HG02623 (cell line): Measurements from ENCODE around the gene RMND1.
"Not testable (repeated sequence)": the region's sequence is repeated elsewhere in the genome, so short reads cannot be mapped to it uniquely, and the experiment has no call there.

ENCODE experiments used
- ATAC-seq: cut with Tn5 transposase; IDR thresholded peaks from one replicate; pipeline ENCODE4 v1.9.1; 2021; ENCODE audit warnings: moderate library complexity; ENCODE audit not compliant: unreplicated experiment

RMND1 gene

DNA sequence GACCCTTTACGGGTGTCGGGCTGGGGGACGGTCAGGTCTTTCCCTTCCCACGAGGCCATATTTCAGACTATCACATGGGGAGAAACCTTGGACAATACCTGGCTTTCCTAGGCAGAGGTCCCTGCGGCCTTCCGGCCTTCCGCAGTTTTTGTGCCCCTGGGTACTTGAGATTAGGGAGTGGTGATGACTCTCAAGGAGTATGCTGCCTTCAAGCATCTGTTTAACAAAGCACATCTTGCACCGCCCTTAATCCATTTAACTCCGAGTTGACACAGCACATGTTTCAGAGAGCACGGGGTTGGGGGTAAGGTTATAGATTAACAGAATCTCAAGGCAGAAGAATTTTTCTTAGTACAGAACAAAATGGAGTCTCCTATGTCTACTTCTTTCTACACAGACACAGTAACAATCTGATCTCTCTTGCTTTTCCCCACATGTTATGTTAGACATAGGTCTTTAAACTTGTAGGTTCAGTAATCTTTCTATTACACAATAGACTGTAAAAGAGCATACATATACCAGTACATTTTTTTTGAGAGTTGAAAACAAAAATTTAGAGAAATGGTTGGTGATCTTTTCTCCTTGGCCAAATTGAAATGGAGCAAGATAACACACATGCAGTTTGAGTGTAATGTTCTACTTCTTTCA, 3.9 kb upstream of the RMND1 start:
- not testable (repeated sequence) for ATAC-seq

DNA sequence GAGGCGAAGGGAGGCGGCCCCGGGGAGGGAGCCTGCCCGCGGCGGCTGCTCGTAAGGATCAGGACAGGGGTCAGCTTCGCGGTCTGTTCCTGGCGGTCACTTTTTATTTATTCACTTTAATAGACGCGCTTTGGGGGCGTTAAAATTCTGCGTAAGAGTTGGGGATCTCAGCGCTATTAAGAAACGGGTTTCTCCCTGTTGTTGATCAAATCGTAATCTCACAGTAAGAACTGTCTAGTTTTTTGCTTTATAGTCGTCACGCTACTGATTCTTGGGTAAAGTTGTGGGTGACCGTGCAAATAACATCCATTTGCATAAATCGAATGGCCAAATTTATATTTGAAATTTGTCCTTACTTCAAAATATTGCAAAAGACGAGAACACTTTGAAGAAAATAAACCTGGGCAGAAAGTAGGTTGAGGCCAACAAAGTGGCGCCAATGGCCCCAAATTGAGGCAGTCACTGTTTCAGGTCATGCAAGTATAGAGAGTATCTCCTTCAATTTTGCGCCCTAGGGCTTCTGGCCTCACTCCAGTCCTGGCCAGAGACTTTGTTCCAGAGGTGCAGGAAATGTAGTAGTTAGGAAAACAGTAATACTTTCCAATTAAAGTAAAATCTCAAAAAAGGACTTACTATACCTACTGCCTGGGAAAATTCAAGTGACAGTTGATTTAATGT, 963 bp upstream of the RMND1 start:
- ATAC-seq = no peak

DNA sequence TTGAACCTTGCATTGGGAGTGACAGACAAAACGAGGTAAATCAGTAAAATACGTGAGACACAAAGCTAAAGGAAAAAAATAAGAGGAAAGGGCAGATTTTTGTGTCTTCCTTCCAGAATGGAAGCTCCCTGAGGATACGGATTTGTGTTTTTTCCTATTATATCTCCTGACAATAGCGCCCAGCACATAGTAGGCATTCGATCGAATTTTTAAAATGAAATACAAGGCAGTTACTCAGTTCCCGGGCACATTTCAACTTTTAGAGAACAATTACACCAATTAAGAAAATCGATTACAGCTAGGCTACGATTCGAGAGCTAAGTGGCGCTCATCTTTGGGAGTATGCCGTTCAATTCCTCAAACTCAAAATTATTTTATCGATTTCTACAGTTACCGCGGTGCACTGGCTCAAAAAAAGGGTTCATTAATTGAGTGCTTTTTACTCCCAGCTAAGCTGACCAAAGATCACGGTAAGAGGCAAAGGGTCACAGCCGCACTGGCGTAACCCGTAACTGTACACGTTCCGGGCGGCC, 443 bp downstream of the RMND1 start:
- ATAC-seq = no peak

DNA sequence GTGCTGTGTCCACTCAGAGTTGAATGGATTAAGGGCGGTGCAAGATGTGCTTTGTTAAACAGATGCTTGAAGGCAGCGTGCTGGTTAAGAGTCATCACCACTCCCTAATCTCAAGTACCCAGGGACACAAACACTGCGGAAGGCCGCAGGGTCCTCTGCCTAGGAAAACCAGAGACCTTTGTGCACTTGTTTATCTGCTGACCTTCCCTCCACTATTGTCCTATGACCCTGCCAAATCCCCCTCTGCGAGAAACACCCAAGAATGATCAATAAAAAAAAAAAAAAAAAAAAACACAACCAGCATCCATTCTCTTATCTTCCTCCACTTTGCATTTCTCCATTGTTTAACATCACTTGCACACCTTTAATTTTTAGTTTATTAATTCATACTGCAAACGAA, 998 bp downstream of the RMND1 start:
- ATAC-seq = not testable (repeated sequence)

DNA sequence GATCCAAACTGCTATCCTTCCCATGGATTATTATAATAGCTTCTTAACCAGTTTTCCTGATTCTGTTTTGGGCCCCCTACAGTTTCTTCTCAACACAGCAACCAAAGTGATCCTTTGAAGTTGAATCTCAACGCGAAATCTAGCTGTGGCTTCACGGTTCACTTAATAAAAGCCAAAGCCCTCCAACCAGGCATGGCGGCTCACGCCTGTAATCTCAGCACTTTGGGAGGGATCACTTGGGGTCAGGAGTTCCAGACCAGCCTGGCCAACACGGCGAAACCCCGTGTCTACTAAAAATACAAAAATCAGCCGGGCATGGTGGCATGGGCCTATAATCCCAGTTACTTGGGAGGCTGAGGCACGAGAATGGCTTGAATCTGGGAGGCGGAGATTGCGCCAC, 3.3 kb downstream of the RMND1 start:
- ATAC-seq = no peak

DNA sequence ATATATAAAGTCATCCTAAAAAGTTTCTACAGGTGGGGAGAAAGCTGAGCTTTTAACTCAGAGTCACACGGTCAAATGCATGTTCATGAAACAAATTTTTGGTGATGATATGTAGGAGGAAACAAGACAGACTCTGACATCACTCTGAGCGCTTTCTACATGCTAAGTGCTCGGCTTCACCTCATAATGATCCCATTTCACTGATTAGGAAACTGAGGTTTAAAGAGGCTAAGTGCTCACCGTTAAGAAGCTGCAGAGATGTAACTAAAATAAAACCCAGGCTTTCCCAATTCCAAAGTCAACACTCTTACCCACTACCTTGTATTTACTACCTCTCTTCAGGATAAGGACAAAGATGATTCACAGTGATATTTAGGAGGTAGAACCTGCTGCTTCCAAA, 4.7 kb downstream of the RMND1 start:
- ATAC-seq = no peak

DNA sequence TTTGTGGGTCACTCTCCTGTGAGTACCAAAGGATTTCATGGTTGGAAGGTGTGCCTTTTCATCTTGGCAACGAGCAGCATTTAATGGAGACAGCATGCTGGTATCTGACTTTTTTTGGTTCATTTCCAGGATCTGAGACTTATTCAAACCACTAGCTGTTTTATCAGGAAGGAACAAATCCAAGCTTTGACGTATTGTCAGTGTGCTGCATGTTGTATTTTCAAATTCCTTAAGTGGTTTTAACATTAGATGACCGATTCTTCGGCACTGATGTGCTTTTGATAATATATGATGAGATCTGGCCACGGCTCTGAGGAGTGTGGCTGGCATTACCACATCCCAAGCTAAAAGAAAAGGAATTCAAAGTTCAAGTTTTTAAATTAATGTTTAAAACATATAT, 6.4 kb downstream of the RMND1 start:
- ATAC-seq = no peak

DNA sequence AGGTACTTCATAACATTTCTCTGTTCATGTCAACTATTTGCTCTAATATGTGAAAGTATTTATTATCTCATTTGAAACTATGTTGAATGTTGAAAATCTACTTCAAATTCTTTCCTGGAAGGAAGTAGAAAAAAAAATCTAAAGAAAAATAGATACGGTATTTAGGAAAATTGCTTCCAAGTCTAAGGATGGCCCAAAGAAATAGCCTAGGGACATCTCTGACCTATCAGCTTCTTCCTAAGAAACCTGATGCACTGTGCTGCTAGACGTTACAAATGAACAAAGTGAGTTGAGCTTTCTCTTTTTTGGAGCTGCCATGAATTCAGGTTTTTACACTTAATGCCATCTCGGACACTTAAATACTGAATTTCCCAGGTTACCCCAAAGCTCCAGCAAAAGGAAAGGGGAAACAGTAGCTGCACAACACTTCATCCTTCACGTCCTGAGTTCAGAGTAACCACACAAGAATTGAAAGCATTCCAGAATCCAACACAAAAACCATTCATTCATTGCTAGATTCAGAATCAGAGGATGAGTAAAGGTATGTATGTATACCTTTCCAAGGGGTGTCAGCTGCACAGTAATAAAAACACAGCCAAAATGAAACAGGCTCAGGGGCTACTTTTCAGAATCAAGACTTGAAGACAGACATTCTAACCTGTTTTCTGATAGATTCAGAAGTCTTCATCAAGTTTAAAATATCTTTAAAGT, 7.9 kb downstream of the RMND1 start:
- ATAC-seq = no peak

DNA sequence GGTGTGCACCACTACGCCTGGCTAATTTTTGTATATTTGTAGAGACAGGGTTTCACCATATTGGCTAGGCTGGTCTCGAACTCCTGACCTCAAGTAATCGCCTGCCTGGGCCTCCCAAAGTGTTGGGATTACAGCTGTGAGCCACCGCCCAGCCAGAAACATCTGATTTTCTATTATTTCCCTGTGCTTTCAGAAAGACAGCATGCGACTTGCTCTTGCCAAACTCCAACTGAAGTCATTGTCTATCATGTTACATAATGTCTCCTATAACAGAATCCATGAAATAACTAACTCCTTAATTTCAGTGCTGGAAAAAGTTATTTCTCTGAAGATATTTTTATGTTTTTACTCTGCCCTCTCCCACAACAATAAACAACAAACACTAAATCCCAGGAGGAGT, 8.5 kb downstream of the RMND1 start:
- no peak for ATAC-seq

DNA sequence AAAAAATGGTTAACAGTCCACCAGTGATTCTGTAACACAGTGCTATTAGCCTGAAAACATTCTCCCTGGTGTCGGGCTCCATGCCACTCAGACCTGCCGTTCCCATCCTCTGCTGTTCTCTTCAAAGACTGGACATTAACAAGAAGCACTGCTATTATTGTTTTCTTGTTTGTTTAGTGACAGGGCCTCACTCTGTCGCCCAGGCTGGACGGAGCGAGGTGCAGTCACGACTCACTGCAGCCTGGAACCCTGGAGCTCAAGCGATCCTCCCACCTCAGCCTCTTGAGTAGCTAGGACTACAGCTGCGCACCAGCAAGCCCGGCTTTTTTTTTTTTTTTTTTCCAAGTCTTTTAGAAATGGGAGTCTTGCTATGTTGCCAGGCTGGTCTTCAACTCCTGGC, 9.6 kb downstream of the RMND1 start:
- ATAC-seq = no peak

DNA sequence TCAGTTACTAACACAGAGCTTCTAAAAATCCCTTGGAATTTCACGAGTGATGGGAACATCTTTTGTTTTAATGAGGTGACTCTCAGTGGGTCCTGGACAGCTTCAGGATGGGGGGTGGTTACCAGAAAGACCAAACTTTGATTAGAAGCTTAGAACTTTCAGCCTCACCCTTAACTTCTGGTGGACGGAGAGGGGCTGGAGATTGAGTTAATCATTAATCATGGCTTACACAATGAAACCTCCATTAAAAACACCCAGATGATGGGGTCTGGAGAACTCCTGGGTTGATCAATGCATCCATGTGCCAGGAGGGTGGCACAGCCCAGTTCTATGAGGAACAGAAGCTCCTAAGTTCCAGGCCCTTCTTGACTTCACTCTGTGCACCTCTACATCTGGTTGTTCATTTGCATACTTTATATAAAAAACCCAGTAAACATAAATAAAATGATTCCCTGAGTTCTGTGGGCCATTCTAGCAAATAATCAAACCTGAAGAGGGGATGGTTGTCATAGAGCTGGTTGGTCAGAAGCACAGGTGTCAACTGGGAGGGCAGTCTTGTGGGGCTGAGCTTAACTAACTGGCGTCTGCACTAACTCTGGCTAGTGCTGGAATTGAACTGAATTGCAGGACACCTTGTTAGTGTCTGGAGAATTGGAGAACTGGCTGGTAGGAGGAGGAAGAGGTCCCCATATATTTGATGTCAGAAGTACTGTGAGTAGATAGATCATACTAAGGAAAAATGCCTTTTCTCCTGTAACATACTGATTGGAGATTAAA, 10.3 kb downstream of the RMND1 start:
- no peak for ATAC-seq

DNA sequence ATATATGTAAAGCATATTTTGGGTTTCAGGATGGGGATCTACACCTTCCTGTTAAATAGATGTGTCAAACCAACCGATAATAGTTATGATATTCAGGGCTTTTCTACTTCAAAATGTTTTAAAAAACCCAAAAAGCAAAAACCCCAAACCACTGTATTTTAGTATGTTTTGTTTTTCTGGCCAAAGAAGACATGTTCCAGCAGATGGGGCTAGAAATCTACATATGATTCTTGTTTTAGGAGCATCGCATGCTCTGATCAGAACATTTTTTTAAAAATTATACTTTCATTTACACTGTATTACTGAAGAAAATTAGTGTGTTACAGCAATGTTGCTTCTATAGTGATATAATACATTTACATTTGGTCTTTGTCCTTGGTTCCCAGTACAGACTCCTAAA, 11.0 kb downstream of the RMND1 start:
- peak; percentile 34 for ATAC-seq

DNA sequence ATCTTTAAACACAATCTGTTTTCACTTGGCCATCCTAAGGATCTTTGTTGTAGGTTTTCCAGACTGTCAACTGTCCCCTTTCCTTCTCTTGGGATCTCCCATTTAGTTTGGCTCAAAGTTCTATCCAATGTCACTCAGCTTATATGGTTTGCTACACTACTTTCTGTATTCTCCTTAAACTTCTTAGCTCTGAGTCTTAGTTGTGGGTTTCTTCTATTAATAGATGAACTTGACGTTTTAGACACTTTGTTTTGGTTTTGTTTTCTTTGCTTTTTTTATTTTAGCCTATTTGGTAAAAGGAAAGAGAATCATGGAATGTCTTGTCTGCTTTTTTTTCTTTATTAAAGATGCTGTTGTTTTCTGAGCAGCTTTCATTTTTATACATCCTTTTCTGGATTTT, 11.4 kb downstream of the RMND1 start:
- peak; percentile 79 for ATAC-seq

DNA sequence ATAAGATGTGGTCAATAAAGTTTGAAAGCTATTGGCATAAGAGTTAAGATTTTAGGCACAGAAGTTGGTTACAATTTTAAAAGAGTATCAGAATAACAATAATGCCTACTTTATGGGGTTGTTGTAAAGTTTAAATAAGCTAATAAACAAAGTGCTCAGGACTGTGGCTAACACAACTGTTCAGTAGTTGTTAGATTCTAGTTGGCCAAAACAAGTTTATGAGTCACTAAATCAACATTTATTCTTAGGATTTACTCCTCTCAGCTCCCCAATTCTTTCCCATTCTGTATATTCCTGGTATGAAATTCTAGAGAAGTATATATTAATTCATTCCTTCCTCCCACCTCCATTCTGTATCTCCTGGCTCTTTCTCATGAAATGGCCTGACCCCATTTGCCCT, 14.5 kb downstream of the RMND1 start:
- no peak for ATAC-seq

DNA sequence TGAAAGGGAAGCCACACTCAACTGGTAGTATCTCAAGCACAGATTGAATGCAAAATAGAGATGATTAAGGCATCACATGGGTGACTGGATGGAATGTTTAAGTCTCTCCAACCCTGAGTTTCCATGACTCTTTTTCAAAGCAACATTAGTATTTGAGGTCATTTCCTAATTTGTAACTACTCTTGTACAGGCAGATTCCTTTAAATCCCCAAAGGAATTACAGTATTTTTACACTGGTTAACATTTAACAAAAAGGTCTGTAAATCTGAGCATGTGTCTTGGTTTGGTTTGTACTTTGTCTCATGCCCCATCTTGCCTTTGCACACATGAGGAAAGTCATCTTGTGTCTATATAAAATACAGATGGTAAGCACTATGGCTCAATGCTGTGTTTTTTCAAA, 15.1 kb downstream of the RMND1 start:
- ATAC-seq = no peak

DNA sequence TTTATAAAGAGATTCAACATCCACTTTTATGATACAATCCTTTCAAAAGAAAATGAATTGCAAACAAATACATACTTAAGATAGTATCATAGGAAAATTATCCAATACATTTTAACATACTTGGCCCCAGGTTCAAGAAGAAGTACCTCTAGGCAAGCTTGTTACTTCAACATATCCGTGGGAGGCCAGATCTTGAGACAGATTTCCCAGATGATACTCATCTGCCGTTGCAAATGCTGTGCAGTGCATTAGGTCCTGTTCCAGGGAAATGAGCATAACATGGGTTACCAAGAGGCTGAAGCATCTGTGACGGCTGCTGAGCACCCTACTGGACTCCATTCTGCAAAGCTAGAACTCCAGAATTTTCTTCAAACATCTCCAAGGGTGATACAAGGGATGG, 15.6 kb downstream of the RMND1 start:
- ATAC-seq = no peak

DNA sequence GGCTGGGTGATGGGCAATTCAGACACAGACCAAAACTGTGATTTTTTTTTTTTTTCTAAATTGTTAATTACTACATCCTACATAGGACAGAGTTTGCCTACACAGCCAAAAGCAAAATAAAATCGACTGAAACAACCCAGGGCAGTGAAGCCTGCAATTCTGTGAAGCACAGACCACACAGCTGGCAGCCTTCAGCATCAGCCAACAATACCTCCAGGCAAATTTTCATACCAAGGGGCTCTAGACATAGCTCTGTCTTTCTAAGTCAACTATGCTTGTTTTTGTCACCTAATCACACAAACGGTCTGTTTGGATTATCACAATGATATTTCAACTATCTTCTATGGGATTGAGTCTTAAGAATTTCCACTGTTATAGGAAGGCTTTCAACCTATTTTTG, 17.6 kb downstream of the RMND1 start:
- peak; percentile 60 for ATAC-seq

DNA sequence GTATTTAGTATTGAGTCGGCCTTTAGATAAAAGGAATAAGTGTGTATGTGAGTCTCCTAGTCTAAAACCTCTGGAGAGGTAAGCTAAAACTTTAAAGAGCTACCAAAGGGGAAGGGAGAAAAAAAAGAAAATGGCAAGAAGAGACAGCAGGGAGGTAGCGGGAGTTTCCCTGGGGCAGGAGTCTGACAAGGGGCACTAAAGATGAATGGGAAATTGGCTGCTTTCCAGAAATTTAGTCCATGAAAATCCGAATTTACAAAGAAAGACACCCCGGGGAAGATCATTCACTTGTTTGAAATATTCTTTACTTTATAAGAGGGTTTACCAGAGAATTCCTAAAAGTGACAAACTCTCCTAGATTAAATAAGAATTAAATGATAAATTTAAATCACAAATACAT, 19.3 kb downstream of the RMND1 start:
- no peak for ATAC-seq

DNA sequence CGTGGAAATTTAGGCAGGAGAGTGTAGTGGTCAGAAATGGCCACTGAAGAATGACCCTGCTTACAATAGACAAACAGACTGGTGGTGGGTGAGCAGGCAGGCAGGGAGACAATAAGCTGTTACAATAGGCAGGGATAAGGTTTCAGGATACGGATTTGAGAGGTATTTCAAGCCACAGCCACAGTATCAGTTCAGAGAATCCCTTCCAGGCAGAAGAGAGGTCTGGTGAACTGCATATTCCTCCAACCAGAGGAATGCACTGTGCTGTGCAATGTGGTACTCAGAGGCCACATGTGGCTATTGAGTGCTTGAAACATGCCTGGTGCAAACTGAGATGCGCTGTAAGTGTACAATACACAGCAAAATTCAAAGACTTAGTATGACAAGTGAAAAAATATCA, 20.6 kb downstream of the RMND1 start:
- no peak for ATAC-seq

DNA sequence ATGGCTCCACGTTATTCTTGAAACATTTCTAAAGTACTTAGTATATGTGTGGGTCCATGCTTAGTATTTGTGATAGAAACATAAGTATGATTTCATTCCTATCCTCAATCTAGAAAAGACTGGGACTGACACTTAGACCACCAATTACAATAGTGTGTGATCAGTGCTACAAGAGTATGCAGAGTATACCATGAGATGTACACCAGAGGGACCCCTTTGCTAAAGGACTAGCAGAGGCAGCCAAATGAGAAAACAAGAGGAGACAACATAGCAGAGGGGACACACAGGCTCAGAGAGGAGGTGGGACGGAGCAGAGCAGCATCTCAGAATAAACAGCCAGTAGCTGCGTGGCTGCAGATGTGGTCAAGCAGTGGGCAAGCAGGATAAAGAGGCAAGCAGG, 21.0 kb downstream of the RMND1 start:
- no peak for ATAC-seq

DNA sequence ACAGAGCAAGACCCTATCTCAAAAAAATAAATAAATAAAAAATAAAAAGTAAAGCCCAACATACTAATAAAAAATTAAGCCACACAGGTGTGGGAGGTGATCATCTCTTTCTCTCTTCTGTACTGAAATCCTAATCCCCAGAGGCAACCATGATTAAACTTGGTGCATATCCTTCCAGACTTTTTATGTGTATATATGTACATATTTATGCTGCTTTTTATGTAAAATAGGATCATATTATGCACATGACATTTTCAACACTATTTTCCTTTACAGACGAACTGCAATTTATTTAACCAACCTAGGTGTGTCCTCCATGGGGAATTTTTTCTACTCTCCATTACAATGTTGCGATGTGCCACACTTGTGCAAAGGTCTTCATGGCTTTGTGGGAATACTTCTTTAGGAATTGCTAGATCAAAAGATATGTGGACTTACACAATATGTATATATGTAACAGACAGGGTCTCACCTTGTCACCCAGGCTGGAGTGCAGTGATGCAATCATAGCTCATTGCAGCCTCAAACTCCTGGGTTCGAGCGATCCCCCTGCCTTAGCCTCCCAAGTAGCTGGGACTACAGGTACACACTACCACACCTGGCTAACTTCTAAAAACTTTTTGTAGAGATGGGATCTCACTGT, 23.7 kb downstream of the RMND1 start:
- ATAC-seq = no peak
